ENCODE data around the gene ACAT1. TPM values are rescaled to one million over a fixed set of nuclear protein-coding genes. Genes with fewer than 3 reads are reported as not detected.

The ACAT1 gene
- total and polyA plus RNA-seq, 10 of the 15 experiments (the other 5 are each of a cell fraction or from before 2014, with no cell fraction given): 57.1 to 139 (median 91.2) TPM

DNA sequence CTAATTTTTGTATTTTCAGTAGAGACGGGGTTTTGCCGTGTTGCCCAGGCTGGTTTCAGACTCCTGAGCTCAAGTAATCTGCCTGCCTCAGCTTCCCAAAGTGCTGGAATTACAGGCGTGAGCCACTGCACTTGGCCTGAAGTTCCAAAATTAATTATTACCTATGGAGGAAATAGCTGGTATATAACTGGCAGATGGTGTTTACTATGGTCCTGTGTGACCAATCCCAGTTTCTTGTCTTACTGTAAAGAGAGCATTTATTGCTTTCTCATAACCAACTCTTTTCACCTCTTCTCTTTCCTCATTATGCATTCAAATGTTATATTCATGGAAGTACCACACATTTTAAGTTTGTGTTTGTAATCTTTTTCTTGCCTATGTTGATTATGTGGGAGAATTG is 24.2 kb upstream of the ACAT1 start:
- Histone ChIP-seq H3K79me2 (ENCODE audit: control insufficient read depth, insufficient read depth, low read length) (no peaks in the 10 kb centered on the region), H3K9ac (ENCODE audit: control insufficient read depth, insufficient read depth, low read length) (no peak overlapping the region), H3K27ac (ENCODE audit: control insufficient read depth, insufficient read depth) (no peak overlapping the region), H2AFZ (ENCODE audit: control insufficient read depth, low read depth, low read length) (no peak overlapping the region), H3K36me3 (ENCODE audit: control insufficient read depth in 2 of 2, insufficient read depth in 2 of 2, low read length in 1 of 2) (peaks cover 2 to 24% of the 10 kb centered on the region in 2 experiments; a peak in 3 of 4 replicates), H4K20me1 (ENCODE audit: control insufficient read depth, insufficient read depth) (no peaks in the 10 kb centered on the region), H3K4me1 (ENCODE audit: control insufficient read depth, insufficient read depth, low read length) (no peaks in the 10 kb centered on the region), H3K9me3 (replicated peaks; ENCODE audit: control insufficient read depth, insufficient read depth, low read length) (no peaks in the 10 kb centered on the region), H3K4me3 (no peak overlapping the region), H3K4me2 (ENCODE audit: control insufficient read depth, insufficient read depth) (no peak overlapping the region), H3K27me3 (replicated peaks in 1 of 2; ENCODE audit: control insufficient read depth in 2 of 2, insufficient read depth in 2 of 2, low read length in 1 of 2) (no peaks in the 10 kb centered on the region)
- FAIRE-seq (no peak), DNase-seq (ENCODE audit: low read depth, low spot score) (no peak), ATAC-seq (no peak)
- in situ Hi-C loops (cut with MboI) (no loop called here), intact Hi-C loops (cut with micrococcal nuclease; ENCODE audit: unreplicated experiment) (no loop called here)
- RAD21 ChIA-PET (ENCODE audit: unreplicated experiment): no interaction called here
- SMC1A ChIA-PET (ENCODE audit: uncharacterized antibody, unreplicated experiment): interaction anchor here (1.2 to 1.7 kb wide), 2 partner anchors 12 to 22 kb away, joined by 3 to 4 read pairs; no protein-coding TSS in a partner anchor
- WGBS (ENCODE audit: insufficient coverage, insufficient replicate concordance, low lambda C conversion rate, missing lambda C conversion rate): 92% methylated on average over 3 of the region's 3 CpGs
- TF ChIP-seq, protein P1, sequence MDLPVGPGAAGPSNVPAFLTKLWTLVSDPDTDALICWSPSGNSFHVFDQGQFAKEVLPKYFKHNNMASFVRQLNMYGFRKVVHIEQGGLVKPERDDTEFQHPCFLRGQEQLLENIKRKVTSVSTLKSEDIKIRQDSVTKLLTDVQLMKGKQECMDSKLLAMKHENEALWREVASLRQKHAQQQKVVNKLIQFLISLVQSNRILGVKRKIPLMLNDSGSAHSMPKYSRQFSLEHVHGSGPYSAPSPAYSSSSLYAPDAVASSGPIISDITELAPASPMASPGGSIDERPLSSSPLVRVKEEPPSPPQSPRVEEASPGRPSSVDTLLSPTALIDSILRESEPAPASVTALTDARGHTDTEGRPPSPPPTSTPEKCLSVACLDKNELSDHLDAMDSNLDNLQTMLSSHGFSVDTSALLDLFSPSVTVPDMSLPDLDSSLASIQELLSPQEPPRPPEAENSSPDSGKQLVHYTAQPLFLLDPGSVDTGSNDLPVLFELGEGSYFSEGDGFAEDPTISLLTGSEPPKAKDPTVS (IDR thresholded peaks at IDR 0.05; ENCODE audit: low read depth, low read length): no peak
- no peak for TF ChIP-seq RCOR1 (conservative IDR thresholded peaks at IDR 0.05; ENCODE audit: low read depth, low read length)
- TF ChIP-seq USF1 (IDR thresholded peaks at IDR 0.05; ENCODE audit: borderline replicate concordance, extremely low read length, insufficient read depth, low read depth, low read length): no peak
- TF ChIP-seq BRCA1 (IDR thresholded peaks at IDR 0.05; ENCODE audit: low read depth, low read length): no peak
- no peak for TF ChIP-seq E4F1 (IDR thresholded peaks at IDR 0.05; ENCODE audit: borderline replicate concordance, partially characterized antibody)
- POLR2A ChIA-PET: no interaction called here
- BruUV-seq (replicated peaks): no TSS peak
- CTCF ChIA-PET: interaction anchor here (1.0 to 1.9 kb wide), 3 partner anchors 21 to 180 kb away, joined by 3 to 4 read pairs (median 3); no protein-coding TSS in a partner anchor
